GM18858 (cell line): ENCODE data around the gene PLAC1.

Experiments used
- ATAC-seq: cut with Tn5 transposase; IDR thresholded peaks from one replicate; pipeline ENCODE4 v1.9.1; 2021; ENCODE audit not compliant: unreplicated experiment

The PLAC1 gene

DNA sequence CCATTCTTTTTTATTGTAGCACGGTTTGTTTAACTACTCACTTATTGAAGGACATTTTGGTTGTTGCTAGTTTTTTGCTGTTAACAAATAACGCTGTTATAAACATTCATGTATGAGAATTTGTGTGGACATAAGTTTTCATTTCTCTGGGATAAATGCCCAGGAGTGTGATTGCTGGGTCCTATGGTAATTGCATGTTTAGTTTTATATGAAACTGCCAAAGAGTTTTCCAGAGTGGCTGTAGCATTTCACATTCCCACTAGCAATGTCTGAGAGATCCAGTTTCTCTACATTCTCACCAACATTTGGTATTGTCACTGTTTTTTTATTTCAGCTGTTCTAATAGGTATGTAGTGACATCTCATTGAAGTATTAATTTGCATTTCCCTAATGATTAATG is 66.8 kb downstream of the PLAC1 start:
- ATAC-seq: no peak

DNA sequence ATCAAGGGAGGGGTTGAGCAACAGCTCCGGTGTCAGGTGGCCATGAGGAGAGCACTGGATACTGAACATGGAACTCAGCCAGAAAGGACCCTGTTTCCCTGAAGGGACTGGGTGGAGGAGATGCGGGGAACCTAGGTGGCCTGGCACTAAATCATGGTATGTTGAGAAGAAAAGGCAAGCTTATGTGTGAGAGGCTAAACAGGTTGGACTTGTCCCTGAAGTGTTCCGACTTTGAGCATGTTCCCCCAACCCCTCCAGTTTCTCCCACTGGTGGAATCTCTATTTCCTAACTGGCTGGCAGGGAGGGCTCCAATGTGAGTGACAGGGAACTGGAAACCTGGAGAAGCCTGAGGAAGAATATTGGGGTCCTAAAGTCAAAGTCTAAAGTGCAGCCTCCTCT is 69.5 kb downstream of the PLAC1 start:
- ATAC-seq: no peak

DNA sequence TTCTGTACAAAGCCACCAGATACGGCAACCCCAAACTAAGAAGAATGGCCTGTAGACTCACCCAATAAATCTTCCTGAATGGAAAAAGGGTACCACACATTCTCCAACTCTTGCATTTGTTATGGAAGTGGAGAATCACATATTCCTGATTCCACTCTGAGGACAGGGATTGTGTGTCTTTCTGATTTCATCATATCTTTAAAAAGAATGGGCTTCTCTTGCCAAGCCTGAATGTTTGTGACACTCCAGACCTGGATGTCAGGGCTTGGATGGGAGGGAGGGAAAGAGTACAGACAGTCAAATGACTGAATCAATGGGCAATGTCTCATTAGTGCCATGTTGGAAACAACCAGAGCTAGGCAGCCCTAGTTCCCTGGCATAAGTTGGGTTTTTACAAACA is 77.4 kb downstream of the PLAC1 start:
- no peak for ATAC-seq

DNA sequence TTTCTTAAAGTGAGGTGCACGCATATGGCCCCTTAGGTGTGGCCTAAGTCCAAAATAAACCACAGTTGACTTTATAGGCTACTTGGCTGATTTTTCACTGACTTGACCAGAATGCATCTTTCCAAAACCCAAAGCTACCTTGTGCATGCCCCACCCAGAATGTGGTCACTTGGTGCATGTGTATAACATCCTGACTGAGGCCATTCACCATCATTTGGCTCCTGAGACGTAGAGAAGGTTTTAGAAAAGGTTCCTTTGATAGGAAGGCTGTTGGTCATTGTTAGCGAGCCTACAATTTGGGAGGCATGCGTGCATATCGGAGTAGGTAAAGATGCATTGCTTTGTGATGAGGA is 84.6 kb downstream of the PLAC1 start:
- ATAC-seq: no peak

DNA sequence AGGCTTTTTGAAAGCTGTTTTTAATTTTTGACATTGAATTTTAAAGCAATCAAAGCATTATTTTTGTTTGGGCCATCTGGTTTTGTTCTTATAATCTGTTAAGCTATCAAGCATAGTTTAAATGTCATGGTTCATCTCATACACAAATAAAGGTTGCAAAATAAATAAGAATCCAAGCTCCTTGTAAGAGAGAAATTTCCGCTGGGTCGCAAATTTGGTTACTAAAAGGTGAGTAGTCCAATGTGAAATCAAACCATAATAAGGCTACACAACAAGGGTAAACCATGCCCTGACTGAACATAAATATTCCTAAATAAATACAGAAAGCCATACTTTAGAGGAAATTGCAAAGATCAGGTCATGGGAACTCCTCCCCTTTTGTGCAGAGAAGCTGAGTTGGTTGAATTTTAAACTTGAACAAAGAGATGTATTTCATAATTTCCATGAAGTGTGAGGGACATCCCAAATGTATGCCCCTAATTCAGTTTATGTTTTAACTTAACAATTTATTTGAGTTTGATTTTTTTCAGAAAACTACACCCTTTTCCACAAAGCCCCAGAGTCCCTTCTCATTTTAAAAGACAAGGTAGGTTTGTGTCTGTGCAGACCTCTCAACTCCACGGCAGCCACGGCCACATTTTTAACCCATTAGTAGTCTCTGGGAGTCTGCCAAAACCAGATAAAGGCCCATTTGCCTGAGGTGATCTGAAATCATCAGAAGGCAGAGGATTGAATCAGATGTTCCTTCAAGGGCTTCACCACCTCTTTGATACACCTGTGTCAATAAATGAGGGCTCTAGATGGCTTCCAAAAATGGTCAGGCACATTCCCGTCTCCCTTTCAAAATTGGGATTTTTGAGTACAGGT is 85.2 kb downstream of the PLAC1 start:
- ATAC-seq: no peak

DNA sequence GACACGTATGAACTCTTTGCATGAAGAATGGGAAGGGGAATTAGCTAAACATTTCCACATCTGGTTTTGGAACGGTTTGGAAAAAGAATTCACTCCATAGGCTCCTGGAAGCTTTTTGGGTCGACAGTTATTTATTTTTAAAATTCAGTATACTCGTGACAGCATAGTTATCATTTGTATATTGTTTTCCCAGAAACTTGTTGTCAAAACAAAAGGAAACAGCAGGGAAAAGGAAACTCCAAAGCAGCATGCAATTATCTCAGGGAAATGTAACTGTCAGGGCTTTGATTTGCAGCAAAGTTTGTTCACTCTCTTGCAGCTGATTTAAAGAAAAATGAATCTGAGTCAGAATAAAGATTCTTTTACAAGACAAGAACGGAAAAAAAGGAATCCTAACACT is 86.5 kb downstream of the PLAC1 start:
- no peak for ATAC-seq

DNA sequence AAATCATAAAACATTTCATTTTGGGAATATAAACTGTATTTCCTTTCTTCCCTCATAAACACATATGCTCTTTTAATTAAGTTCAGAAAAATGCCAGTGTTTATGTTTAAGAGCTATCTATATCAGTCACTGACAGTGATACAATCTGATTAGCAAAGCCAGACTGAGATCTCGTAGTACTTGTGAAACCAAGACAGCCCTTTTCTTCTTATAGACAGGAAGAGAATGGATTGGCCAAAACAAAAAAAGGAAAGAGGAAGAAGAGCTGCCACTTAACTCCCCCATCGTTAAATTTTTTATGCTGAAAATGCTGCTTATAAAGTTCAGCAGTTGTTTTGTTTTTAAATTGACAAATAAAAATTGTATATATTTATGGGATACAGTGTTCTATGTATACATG is 87.4 kb downstream of the PLAC1 start:
- no peak for ATAC-seq

DNA sequence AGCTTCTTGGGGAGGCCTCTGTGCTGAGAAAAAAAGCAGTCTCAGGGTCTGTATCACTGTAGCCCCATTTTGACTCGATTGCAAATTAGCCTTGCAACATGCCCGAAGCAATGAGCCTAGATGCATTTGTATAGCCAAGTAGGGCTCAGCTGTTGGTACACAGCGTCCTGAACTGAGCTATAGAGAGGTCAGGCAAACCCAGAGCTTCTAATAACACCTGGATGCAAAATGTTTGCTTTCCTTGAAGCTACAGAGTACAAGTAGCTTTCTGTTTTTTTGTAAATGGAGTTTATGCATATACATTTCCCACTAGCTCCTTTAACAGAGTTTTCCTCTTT is 87.8 kb downstream of the PLAC1 start:
- no peak for ATAC-seq

DNA sequence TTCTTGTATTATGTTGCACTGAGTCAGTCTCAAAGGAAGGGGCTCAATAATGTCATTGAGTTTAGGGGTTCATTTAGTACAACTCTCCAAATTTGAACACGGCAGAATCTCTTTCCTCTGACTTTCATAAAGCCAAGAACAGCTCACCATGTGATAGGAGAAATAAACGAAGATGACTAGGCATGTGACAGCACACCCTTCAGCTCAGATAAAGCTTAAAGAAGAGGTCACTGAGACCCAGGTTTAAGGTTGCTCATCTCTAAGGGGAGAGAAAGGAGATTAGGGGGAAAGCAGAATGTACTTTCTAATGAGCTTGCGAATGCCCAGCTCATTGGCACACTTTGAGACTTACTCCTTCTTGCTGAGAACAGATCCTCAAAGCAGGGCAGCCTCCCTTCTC is 89.0 kb downstream of the PLAC1 start:
- no peak for ATAC-seq

DNA sequence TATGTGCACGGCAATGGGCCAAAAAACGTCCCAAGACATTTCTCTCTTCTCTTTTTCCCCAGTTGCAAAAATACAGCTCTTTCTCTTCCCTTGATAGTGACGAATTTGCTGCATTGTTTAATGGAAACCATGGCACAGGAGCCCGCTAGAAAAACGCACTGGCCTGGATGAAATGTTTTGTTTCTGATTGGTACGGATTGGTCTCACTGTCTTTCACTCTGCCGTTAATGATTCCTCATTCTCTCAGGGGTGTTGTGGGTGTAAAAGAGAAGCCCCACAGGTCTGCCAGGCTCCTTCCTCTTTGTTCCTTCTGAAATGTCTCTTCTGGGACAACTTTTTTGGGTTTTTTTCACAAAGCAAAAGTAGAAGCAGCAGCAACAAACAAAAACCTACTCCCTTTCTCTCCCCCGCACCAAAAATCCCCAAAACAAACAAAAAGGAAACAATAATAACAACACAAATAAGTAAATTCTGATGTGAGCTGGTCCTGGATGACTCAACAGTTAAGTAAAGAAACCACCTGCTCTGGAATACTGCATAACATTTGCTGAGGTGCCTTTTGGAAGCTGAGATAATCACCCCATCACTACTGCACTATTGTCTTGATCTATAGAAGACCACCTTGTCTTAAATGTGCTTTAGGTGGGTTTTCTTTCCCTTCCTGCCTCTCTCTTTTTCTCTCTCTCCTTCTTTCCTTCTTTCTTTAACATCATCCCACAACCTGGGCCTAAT is 89.8 kb downstream of the PLAC1 start:
- ATAC-seq: no peak

DNA sequence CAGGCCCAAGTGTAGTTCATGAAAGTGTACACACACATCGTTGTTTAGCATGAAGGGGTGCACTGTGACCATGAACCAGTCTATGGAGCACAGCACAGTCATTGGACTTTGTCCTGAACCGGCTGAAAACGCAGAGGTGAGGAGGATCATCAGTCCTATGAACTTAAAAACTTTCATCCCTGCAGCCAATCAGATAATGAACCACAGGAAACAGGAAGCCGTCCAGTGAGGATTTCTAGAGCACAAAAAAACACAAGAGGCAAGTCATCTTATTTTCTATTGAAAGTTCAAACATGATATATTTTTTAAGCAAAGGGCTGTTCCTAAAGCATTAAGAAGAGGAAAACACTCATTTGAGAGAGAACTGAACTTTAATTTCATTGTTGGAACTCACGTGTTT is 91.8 kb downstream of the PLAC1 start:
- ATAC-seq: no peak

DNA sequence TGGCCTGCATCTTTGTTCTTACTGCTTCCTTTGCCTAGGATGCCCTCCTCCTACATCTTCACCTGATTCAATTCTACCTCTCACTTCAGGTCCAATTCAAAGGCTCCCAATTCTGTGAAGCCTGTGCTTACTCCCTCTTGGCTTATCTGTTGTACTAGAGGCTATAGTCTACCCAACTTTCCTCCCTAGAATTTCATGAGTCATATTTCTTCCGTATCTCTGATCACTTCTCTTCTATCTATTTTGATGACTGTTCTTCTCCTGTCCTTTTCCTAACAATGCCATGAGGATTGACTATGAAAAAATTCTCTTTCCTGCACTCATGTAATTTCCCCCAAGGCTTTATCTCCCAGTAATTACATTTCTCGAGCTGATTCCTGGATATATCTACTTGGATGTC is 96.3 kb downstream of the PLAC1 start:
- ATAC-seq: no peak

DNA sequence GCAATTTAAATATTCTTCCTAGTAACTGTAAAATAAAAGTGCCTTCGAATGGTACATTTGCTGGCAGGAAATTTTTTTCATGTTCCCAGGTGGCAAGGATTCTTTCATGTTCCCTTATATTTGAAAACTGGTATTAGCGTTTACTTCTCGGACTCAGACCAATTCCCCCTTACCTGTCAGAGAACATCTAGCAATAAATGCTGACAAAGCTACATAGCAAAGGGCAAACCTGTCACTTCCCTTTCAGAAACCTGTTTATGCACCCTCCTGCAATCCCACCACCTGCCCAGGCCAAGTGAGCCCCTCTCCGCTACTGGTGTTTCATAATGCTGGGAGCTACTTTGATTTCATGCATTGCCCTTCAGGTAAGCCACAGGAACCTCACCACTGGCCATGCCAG is 100.1 kb downstream of the PLAC1 start:
- ATAC-seq: no peak

DNA sequence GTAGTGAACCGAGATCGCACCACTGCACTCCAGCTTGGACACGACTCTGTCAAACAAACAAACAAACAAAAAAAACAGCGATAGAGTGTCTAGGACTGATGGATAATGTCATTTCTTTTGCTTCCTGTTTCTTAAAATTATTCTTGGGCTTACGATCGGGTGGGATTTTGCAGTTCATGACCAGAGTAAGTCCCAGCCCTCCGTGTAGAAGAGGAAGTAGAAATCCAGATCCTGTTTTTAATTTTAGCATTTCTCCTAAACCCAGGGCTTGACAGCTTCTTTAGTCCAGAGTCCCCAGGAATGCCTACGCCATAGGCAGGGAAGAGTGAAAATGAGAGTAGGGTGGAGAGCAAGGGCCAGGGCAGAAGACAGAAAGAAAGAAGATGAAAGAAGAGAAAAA is 104.0 kb downstream of the PLAC1 start:
- no peak for ATAC-seq

DNA sequence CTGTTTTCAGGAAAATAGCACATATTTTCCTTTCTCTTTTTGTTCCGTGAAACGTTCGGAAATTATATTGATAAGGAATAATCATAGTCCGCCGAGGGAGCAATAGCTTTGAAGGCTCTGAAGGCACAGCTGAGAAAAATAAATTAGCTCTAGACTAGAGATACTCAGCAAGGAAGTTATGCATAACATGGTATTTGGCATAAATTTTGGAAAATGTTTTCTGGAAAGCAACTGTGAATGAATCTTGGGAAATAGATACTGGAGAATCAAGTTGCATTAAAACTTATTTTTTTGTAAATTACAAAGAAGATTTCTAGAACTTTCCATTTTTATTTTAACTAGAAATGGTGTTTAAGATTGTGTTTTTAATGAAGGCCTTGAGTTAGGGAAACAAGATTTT is 105.9 kb downstream of the PLAC1 start:
- no peak for ATAC-seq

DNA sequence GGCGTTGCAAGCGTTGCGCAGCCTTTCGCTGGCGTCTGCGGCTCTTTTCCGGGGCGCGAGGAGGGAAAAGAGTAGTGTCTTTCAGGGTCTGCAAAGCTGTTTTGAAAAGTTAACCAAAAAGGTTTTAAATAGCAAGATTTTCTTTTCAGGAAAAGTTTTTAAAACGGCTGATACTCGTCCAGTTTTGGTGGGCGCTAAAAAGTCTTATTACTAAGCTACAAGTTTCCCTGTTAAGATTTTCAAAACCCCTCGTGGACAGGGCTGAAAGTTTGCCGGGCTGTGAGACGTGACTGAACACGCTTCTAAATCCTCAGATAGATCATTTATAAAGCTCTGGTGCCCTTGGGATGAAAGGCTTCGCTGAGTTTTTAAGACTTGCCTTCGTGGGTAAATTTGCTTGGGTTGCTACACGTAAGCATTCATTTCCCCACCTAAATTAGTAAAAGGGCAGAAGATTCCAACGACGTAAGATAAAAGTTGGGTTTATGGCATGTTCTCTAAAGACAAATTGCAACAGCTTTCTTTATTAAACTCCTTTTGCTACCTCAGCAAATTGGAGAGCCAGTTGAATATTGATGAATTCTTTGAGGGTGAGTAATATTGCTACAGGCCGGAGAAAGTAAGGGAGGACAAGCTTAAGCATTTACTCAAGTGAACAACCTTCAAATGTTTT is 106.8 kb downstream of the PLAC1 start:
- ATAC-seq: no peak

DNA sequence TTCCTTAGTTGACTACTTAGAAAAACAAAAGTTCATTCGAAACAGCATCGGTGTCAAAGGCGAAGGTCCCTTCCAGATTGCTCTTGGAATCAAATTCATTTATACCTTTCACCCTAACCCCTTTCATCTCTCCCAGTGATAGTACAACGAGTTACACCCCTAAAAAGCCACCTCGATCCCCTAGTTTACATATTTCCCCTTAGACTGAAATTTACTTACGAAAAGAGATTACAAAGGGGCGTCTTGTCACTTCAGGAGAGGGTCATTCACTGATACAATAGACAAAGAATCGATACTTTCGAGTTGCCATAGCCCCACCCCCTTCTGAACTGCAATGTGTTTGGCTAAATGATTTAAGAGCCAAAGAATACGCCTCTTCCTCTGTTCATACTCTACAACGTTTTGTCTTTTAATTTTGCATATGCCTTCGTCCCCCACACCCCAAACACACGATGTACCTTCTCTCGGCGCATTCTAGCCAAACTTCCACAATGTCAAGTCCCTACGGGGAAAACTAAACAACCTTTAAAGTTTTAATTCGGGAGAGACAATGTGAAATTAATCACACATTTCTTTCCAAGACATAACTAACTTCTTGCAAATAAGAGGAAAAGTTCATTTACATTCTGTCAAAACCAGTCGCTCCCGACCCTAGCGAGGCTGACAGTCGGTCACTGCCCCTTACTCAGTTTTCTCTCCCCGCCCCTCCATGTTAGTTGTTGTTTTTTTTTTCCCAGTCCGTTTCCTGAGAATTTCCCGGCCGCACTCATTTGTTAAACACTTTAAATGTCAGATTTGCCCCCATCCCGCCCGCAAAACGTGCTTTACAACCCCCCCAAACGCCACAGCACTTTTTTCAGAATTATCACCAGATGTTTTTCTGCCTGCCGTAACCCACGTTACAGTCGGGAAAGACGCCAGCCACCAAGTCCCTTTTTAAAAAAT is 109.7 kb downstream of the PLAC1 start:
- ATAC-seq: no peak

DNA sequence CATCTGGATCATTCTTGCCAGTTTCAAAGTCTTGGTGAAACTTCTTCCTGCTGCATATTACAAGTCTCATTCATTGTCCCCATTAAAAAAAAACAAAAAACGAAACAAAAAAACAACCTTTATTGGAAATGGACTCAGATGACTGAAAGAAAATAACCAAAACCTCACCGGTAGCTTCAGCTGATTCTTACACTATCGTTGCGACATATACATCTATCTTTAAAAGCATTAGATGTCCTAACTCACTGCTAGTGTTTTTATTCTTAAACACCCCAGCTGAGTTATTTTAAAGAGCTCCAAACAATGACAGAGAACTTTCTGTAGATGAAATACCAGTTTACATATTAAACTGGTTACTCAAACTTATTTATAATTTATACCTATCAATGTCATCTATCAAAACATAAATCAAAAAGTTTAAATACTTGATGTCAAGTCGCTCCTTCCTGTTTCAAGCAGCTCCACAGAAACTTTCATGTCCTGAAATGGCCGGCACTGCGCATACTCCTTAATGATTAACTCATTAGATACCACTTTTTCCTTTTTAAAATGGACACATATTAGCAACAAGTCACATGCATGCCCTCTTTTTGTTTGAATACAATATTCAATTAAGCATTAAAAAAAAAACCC is 111.1 kb downstream of the PLAC1 start:
- ATAC-seq: no peak

DNA sequence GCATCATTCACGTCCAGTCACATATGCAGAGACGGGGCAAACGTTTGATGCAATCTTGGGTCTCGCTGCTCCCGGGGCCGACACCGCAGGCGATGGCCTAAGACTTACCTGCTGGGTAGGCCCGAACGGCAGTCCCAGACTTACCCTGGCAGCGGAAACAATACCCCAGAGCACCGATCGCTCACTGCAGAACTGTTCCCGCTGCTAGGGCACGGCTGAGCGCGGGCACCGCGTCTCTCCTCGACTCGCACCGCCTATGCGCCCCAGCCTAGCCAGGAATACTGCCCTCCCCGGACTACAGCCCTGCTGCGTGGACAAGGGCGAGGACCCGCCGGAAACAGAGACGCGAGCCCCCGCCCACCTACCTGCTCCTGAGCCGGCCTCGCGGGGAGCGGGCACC is 112.1 kb downstream of the PLAC1 start:
- no peak for ATAC-seq

DNA sequence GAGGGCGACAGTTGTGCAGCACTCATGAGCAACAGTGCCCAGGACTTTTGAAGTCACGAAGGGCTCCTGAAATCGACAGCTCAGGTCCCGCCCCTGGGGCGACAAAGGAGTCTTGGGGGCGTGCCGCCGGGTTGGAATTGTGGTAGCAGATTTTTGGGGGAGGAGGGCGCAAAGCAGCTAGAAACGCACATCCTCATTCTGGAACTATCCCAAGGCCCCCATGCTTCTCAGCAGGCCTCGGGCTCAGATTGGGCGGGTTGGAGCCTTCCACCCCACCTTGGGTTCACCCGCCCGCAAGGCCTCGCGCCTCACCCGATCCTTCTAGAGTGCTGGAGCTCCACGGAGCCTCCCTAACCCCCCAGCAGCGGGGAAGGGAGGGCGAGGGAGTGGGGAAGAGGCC is 112.8 kb downstream of the PLAC1 start:
- no peak for ATAC-seq
